Endothelial cell of umbilical vein (primary cell): ENCODE data around the gene GHRH. TPM values are rescaled to one million over a fixed set of nuclear protein-coding genes. Genes with fewer than 3 reads are reported as not detected.

ENCODE experiments used
- BruUV-seq: library from RNA; stranded (reverse); fragments of 400-500 nt; replicated peaks from 2 replicates; lab custom pipeline; 2021; lab: Mats Ljungman, UMichigan
- CTCF ChIA-PET: fragments of 300-600, 350-600 bp; sonication (Branson Sonifier 250); formaldehyde crosslinking; loops from one replicate; lab custom pipeline; 2021; ENCODE audit warnings: antibody characterized with exemption, inconsistent platforms; lab: Charles Lee
- POLR2A ChIA-PET: fragments of 300-600, 350-600 bp; sonication (Branson Sonifier 250); formaldehyde crosslinking; loops from one replicate; lab custom pipeline; 2021; ENCODE audit warnings: antibody characterized with exemption, inconsistent platforms; lab: Charles Lee
- DNase-seq: peaks from one replicate; pipeline ENCODE4 v3.0.0-alpha.2; 2011; ENCODE audit warnings: low read depth, low spot score
- FAIRE-seq: peaks from 2 replicates; lab custom pipeline; 2011; peaks lifted over from hg19 to GRCh38; lab: Jason Lieb, UNC
- H2AFZ ChIP-seq: 2 replicates; pipeline ENCODE4 v1.6.0; 2012; ENCODE audit warnings: low read depth, low read length, control low read depth, inconsistent platforms
- H3K27ac ChIP-seq: 2 replicates; pipeline ENCODE4 v1.5.1; 2011; ENCODE audit warnings: low read depth, mild to moderate bottlenecking, control low read depth, low read length, moderate library complexity; ENCODE audit not compliant: insufficient read depth
- H3K27me3 ChIP-seq, 2 experiments: 2 replicates each; pipeline versions ENCODE4 v1.6.0 to v1.6.1; 2011; ENCODE audit warnings: low read length in 2 of 2, mixed read lengths in 1 of 2; ENCODE audit not compliant: control insufficient read depth in 2 of 2, insufficient read depth in 2 of 2
- H3K36me3 ChIP-seq, 2 experiments: 2 replicates in 1 of 2; 3 replicates in 1 of 2; pipeline ENCODE4 v1.5.1; 2011; ENCODE audit warnings: low read length in 2 of 2, mild to moderate bottlenecking in 1 of 2, moderate library complexity in 1 of 2; ENCODE audit not compliant: control insufficient read depth in 2 of 2, insufficient read depth in 2 of 2; ENCODE audit errors: extremely low read depth in 1 of 2
- H3K4me1 ChIP-seq: 3 replicates; pipeline ENCODE4 v1.5.1; 2011; ENCODE audit warnings: mild to moderate bottlenecking, low read length; ENCODE audit not compliant: control insufficient read depth, insufficient read depth; ENCODE audit errors: extremely low read depth
- H3K4me2 ChIP-seq: 2 replicates; pipeline ENCODE4 v1.6.1; 2011; ENCODE audit warnings: low read length, control low read depth, mixed read lengths; ENCODE audit not compliant: insufficient read depth
- H3K4me3 ChIP-seq, 3 experiments: fragments of 200-600 bp in 1 of 3; sonication (generic), shearing (Covaris generic) in 1 of 3; replicated peaks in 1 of 3; 2 replicates each; pipeline ENCODE4 v1.5.1; 2011 to 2016; ENCODE audit warnings: control low read depth in 3 of 3, low read length in 3 of 3, mild to moderate bottlenecking in 2 of 3, inconsistent platforms in 1 of 3, low read depth in 1 of 3, moderate library complexity in 1 of 3; ENCODE audit not compliant: insufficient read depth in 1 of 3
- H3K79me2 ChIP-seq: 2 replicates; pipeline ENCODE4 v1.6.0; 2012; ENCODE audit warnings: low read length, inconsistent platforms; ENCODE audit not compliant: control insufficient read depth, insufficient read depth
- H3K9ac ChIP-seq: replicated peaks from 2 replicates; pipeline ENCODE3; 2011; ENCODE audit warnings: low read length, control low read depth; ENCODE audit not compliant: insufficient read depth; ENCODE audit errors: extremely low read depth
- H3K9me1 ChIP-seq: replicated peaks from 3 replicates; pipeline ENCODE4 v1.6.0; 2011; ENCODE audit warnings: mild to moderate bottlenecking, low read length; ENCODE audit not compliant: control insufficient read depth, insufficient read depth; ENCODE audit errors: extremely low read depth
- H3K9me3 ChIP-seq: replicated peaks from 2 replicates; pipeline ENCODE4 v1.5.1; 2012; ENCODE audit warnings: low read length, inconsistent platforms; ENCODE audit not compliant: control insufficient read depth, insufficient read depth
- H4K20me1 ChIP-seq: replicated peaks from 2 replicates; pipeline ENCODE3; 2011; ENCODE audit warnings: mild to moderate bottlenecking, low read length; ENCODE audit not compliant: control insufficient read depth, insufficient read depth; ENCODE audit errors: extremely low read depth
- CTCF ChIP-seq, 2 donors: IDR thresholded peaks; 1 replicate in 1 of 2; 2 replicates in 1 of 2; pipeline ENCODE4 v1.5.1; 2011; ENCODE audit warnings: low read length in 2 of 2, mild to moderate bottlenecking in 2 of 2, moderate library complexity in 2 of 2, control low read depth in 1 of 2, inconsistent platforms in 1 of 2, low read depth in 1 of 2; ENCODE audit not compliant: insufficient read depth in 1 of 2; ENCODE audit errors: extremely low read depth in 1 of 2
- EZH2 ChIP-seq: IDR thresholded peaks from 2 replicates; pipeline ENCODE4 v1.6.1; 2012; ENCODE audit warnings: borderline replicate concordance, low read depth, mild to moderate bottlenecking, moderate library complexity, low read length, inconsistent platforms; ENCODE audit not compliant: severe bottlenecking
- FOS ChIP-seq: IDR thresholded peaks from 2 replicates; pipeline ENCODE4 v1.6.1; 2011; ENCODE audit warnings: mild to moderate bottlenecking, low read length, moderate library complexity, borderline replicate concordance; ENCODE audit not compliant: insufficient read depth
- GATA2 ChIP-seq: IDR thresholded peaks from 2 replicates; pipeline ENCODE4 v1.7.0; 2011; ENCODE audit warnings: low read depth, mild to moderate bottlenecking, moderate library complexity, mixed read lengths, low read length; ENCODE audit not compliant: insufficient read length, insufficient read depth
- JUN ChIP-seq: IDR thresholded peaks from 2 replicates; pipeline ENCODE4 v1.6.1; 2011; ENCODE audit warnings: borderline replicate concordance, low read depth; ENCODE audit not compliant: insufficient read length, insufficient read depth
- MAX ChIP-seq: IDR thresholded peaks from 2 replicates; pipeline ENCODE4 v1.6.1; 2011; ENCODE audit not compliant: insufficient read depth, insufficient read length
- MYC ChIP-seq: IDR thresholded peaks from one replicate; pipeline ENCODE4 v1.6.1; 2011; ENCODE audit warnings: mild to moderate bottlenecking, low read depth, low read length
- POLR2A ChIP-seq: IDR thresholded peaks from 2 replicates; pipeline ENCODE4 v1.6.1; 2012; ENCODE audit warnings: low read depth, mild to moderate bottlenecking, control low read depth, low read length
- POLR2AphosphoS5 ChIP-seq: IDR thresholded peaks from 2 replicates; pipeline ENCODE4 v1.6.1; 2012; ENCODE audit warnings: low read depth, mild to moderate bottlenecking, control low read depth, low read length, moderate library complexity; ENCODE audit not compliant: insufficient read depth
- dilution Hi-C: fragments of 300-500 bp; cut with MboI; formaldehyde crosslinking; loops from one replicate; pipeline ENCODE4 v1.15.0; 2019; ENCODE audit warnings: low sequenced_read_pairs; ENCODE audit not compliant: extremely low pct_ligation_motif_present
- intact Hi-C: fragments of 100-400 bp; cut with micrococcal nuclease; formaldehyde crosslinking; loops from one replicate; pipeline ENCODE4 v1.10.0; 2022
- polyA plus RNA-seq, 4 experiments: library from polyadenylated mRNA; depleted of rRNA in 3 of 4; stranded (reverse) in 3 of 4; unstranded in 1 of 4; fragments of >200 nt; gene quantifications; 2 replicates each; pipeline versions ENCODE4 v1.2.1 to v1.2.3, GENCODE V29; 2011 to 2012; ENCODE audit warnings: missing spikeins in 1 of 4
- total RNA-seq: library from RNA; stranded (reverse); gene quantifications from 2 replicates; pipeline ENCODE4 v1.2.3, GENCODE V29; 2021

Gene GHRH
- total and polyA plus RNA-seq, 2 donors (not counting 3 experiments of a cell fraction or from before 2014, with no cell fraction given) = not detected

DNA sequence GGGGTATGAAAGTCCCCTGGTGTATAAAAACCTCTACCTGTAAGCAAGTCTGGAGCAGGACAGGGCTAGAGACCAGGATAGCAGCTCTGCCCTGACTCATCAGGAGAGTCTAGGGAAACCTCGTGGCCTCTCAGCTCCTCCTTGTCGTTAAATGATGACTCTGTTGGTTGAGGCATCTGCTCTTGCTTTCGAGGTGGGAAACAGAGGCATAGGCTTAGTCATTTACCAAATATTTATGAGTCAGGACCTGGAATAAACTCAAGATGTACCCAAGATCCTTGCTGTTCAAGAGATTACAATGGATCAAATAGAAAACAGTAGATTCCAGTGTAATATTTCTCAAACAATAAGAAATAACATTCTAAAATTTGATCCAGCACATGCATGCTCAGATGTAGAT is 33.4 kb upstream of the GHRH start:
- ChIA-PET CTCF (interaction anchor here (1.0 to 1.4 kb wide), 4 partner anchors 18 to 84 kb away, joined by 3 to 4 read pairs (median 3); no protein-coding TSS in a partner anchor), POLR2A (no interaction called here)
- Histone ChIP-seq H3K79me2 (peaks cover 64% of the 10 kb centered on the region), H3K9me3 (no peaks in the 10 kb centered on the region), H3K27ac (peak overlapping the region; percentile 65), H4K20me1 (peaks cover 2% of the 10 kb centered on the region), H2AFZ (no peak overlapping the region), H3K9ac (no peak overlapping the region), H3K4me3 (no peak overlapping the region), H3K4me2 (peak overlapping the region; percentile 34), H3K27me3 (no peaks in the 10 kb centered on the region), H3K36me3 (no peaks in the 10 kb centered on the region), H3K4me1 (peaks cover 39% of the 10 kb centered on the region), H3K9me1 (no peaks in the 10 kb centered on the region)
- TF ChIP-seq GATA2 (peak; percentile 28), POLR2AphosphoS5 (peak; percentile 41), EZH2 (no peak), JUN (peak; percentile 79), MYC (no peak), POLR2A (no peak), FOS (peak; percentile 92)
- no TSS peak for BruUV-seq
- FAIRE-seq = peak; percentile 72
- intact Hi-C loops = loop anchor here (5.0 kb wide), 1 partner anchor 52 kb away; the partner anchor contains the start of gene SRC
- peak; percentile 74 for DNase-seq
- dilution Hi-C loops = no loop called here

GRCh38 chr20:37294262-37294981 is 32.8 kb upstream of the GHRH start:
- H3K4me1 ChIP-seq = peaks cover 39% of the 10 kb centered on the region
- H3K9me3 ChIP-seq = no peaks in the 10 kb centered on the region
- no peaks in the 10 kb centered on the region for H3K36me3 ChIP-seq
- intact Hi-C loops (no loop called here), dilution Hi-C loops (no loop called here)
- no peaks in the 10 kb centered on the region for H3K27me3 ChIP-seq
- FAIRE-seq = no peak
- H4K20me1 ChIP-seq = peaks cover 2% of the 10 kb centered on the region
- H3K79me2 ChIP-seq = peaks cover 64% of the 10 kb centered on the region
- H3K27ac ChIP-seq = peak overlapping the region; percentile 14
- H2AFZ ChIP-seq = no peak overlapping the region
- BruUV-seq = TSS peak; percentile 19
- H3K9me1 ChIP-seq = no peaks in the 10 kb centered on the region
- H3K4me2 ChIP-seq = peak overlapping the region; percentile 34
- H3K4me3 ChIP-seq = no peak overlapping the region
- ChIA-PET POLR2A (no interaction called here), CTCF (interaction anchor here (0.6 to 1.4 kb wide), 5 partner anchors 18 to 89 kb away, joined by 3 to 4 read pairs (median 3); no protein-coding TSS in a partner anchor)
- no peak for DNase-seq
- H3K9ac ChIP-seq = no peak overlapping the region
- TF ChIP-seq POLR2AphosphoS5 = no peak
- no peak for TF ChIP-seq GATA2
- TF ChIP-seq EZH2 = no peak
- TF ChIP-seq CTCF (IDR thresholded peaks at IDR 0.05; ENCODE audit: extremely low read depth in 1 of 2, insufficient read depth in 1 of 2, low read depth in 1 of 2, low read length in 2 of 2) = no peak
- no peak for TF ChIP-seq MYC
- no peak for TF ChIP-seq MAX
- TF ChIP-seq FOS = no peak
- no peak for TF ChIP-seq POLR2A
- TF ChIP-seq JUN = no peak
